ENCODE results near the gene SEMA5A. TPM values are rescaled to one million over a fixed set of nuclear protein-coding genes. Genes with fewer than 3 reads are reported as not detected.

Gene SEMA5A
- total and polyA plus RNA-seq, 2 of the 8 experiments (the other 6 are each of a cell fraction or from before 2014, with no cell fraction given) = 5.3 to 8.9 TPM

- TF ChIP-seq CTCF (IDR thresholded peaks at IDR 0.05; ENCODE audit: control extremely low read depth in 1 of 3, insufficient read depth in 1 of 3, low read depth in 1 of 3, low read length in 3 of 3) = no peak
Measured at GRCh38 chr5:9425710-9426109, 120.2 kb downstream of the SEMA5A start (continued).

Measured in H1 (cell line).